Heart left ventricle (tissue), 16 donors: ENCODE data around the gene GIN1. TPM values are rescaled to one million over a fixed set of nuclear protein-coding genes. Genes with fewer than 3 reads are reported as not detected.

Source experiments
- ATAC-seq, 4 donors: fragments of 200-7000 bp; cut with Tn5 transposase; one replicate each; pipeline ENCODE4 v1.9.1; 2020 to 2022; ENCODE audit warnings: moderate library complexity in 4 of 4, mild to moderate bottlenecking in 3 of 4, moderate number of reproducible peaks in 1 of 4
- DNase-seq, 5 donors: peaks; one replicate each; pipeline ENCODE4 v3.0.0-alpha.2; 2020
- H3K27ac ChIP-seq, 12 donors: fragments of 200-600 bp; sonication (generic) in 4 of 12; one replicate each; pipeline versions ENCODE4 v1.5.0 to v1.8.0; 2016 to 2022; ENCODE audit warnings: mild to moderate bottlenecking in 2 of 12
- H3K27me3 ChIP-seq, 9 donors: fragments of 200-600 bp; sonication (generic) in 2 of 9; one replicate each; pipeline versions ENCODE4 v1.5.1 to v1.8.0; 2016 to 2022; ENCODE audit warnings: mild to moderate bottlenecking in 3 of 9
- H3K36me3 ChIP-seq, 9 donors: fragments of 200-600 bp; sonication (generic) in 2 of 9; one replicate each; pipeline versions ENCODE4 v1.5.0 to v1.8.0; 2018 to 2022; ENCODE audit warnings: mild to moderate bottlenecking in 2 of 9
- H3K4me1 ChIP-seq, 12 donors: fragments of 200-600 bp; sonication (generic) in 4 of 12; one replicate each; pipeline versions ENCODE4 v1.5.0 to v1.8.0; 2016 to 2022; ENCODE audit warnings: mild to moderate bottlenecking in 3 of 12
- H3K4me3 ChIP-seq, 12 donors: fragments of 200-600 bp; sonication (generic) in 4 of 12; one replicate each; pipeline versions ENCODE4 v1.5.0 to v1.8.0; 2017 to 2022; ENCODE audit warnings: mild to moderate bottlenecking in 9 of 12, moderate library complexity in 4 of 12
- H3K9me3 ChIP-seq, 12 donors: fragments of 200-600 bp; sonication (generic) in 4 of 12; one replicate each; pipeline versions ENCODE4 v1.5.0 to v1.8.0; 2016 to 2022; ENCODE audit warnings: mild to moderate bottlenecking in 1 of 12
- CTCF ChIP-seq, 12 donors: fragments of 200-600 bp; sonication (generic) in 4 of 12; IDR thresholded peaks; one replicate each; pipeline versions ENCODE4 v1.5.0 to v1.8.0; 2018 to 2022; ENCODE audit warnings: antibody characterized with exemption in 12 of 12, mild to moderate bottlenecking in 5 of 12
- POLR2A ChIP-seq, 2 donors: fragments of 450-650 bp; IDR thresholded peaks; one replicate each; pipeline ENCODE4 v1.6.1; 2017; ENCODE audit warnings: antibody characterized with exemption in 2 of 2, mild to moderate bottlenecking in 2 of 2, moderate library complexity in 2 of 2
- WGBS, 4 donors: extraction: QIAGEN DNeasy Blood & Tissue Kit in 2 of 4; methylation state at CpG; one replicate each; pipeline versions ENCODE4 v1.1.5 to v1.1.7; 2013 to 2018; 5-methylcytosine and 5-hydroxymethylcytosine counted together
- intact Hi-C, 10 donors: fragments of 100-400 bp; cut with DNase I; formaldehyde crosslinking; loops; one replicate each; pipeline versions ENCODE4 v1.11.1 to v1.14.2; 2022
- polyA plus RNA-seq, 2 donors: library from polyadenylated mRNA; stranded (reverse); fragments of 200-250 nt; gene quantifications; one replicate each; pipeline ENCODE4 v1.2.3, GENCODE V29; 2013
- total RNA-seq, 9 donors: library from RNA; depleted of rRNA in 2 of 9; stranded (reverse); fragments of >200 nt in 2 of 9; fragmentation: NEBNext Ultra II Directional in 3 of 9; extraction: Animal tissue kit (Norgen Biotek cat#: 25700) in 3 of 9; gene quantifications; one replicate each; pipeline versions ENCODE4 v1.1.0 to v1.2.4, GENCODE V29; 2016 to 2023
- donor health status: ischemic (EF 13 %, LVEDD 7.1; RV severe dilation, severe dysfunction).
- donor health status: healthy with polysubstance abuse.
- donor health status: DM: no; HTN: yes; CAD: no.
- donor health status: DM: no; HTN: no; CAD: no.
- donor health status: ischemic (EF 25% LVEDD 6.9; RV normal size, moderate dysfunction).
- donor health status: ischemic (EF 25% LVEDD 5.7; RV mildly dilated, moderate dysfunction).
- donor health status: healthy.
- donor health status: DM: yes; HTN: yes; CAD: no.
- donor health status: ischemic (EF 35%, LVEDD 5.7; RV mildly dilated, moderate dysfunction).
- donor health status: nonischemic (EF 11% LVEDD 7.7; RV severe dilation, severe dysfunction).
- donor health status: DM: yes; HTN: yes; CAD: no.
- donor health status: PGD.
- donor health status: ischemic (EF 29% LVEDD 5.4; RV normal size, mild dysfunction).
- donor health status: nonischemic (EF 23%, LVEDD 6.1; RV moderate dilation, normal function).

Gene GIN1
- total and polyA plus RNA-seq, 11 donors: 6.7 to 17.8 (median 12.1) TPM

GRCh38 chr5:103109277-103109676, 10.7 kb downstream of the GIN1 start:
- no peaks in the 10 kb centered on the region for H3K9me3 ChIP-seq
- TF ChIP-seq CTCF (IDR thresholded peaks at IDR 0.05): no peak
- TF ChIP-seq POLR2A (IDR thresholded peaks at IDR 0.05): no peak
- no peaks in the 10 kb centered on the region for H3K27me3 ChIP-seq
- peaks cover 0 to 36% (median 9%) of the 10 kb centered on the region in 9 donors for H3K36me3 ChIP-seq
- intact Hi-C loops: no loop called here
- H3K27ac ChIP-seq: no peak overlapping the region
- H3K4me1 ChIP-seq: peaks cover 0 to 16% (median 0%) of the 10 kb centered on the region in 12 donors
- WGBS, 4 donors: 82 to 87% (median 83%) methylated on average over 1 of the region's 1 CpG
- ATAC-seq (no peak), DNase-seq (no peak)
- no peak overlapping the region for H3K4me3 ChIP-seq

- no peak for ATAC-seq
Measured at GRCh38 chr5:103108086-103108485, 11.9 kb downstream of the GIN1 start.

GRCh38 chr5:103102234-103102633, 17.7 kb downstream of the GIN1 start:
- H3K4me1 ChIP-seq: no peaks in the 10 kb centered on the region
- no peaks in the 10 kb centered on the region for H3K27me3 ChIP-seq
- ATAC-seq (no peak), DNase-seq (no peak)
- H3K9me3 ChIP-seq: no peaks in the 10 kb centered on the region
- 82 to 100% (median 84%) methylated on average over 1 of the region's 1 CpG for WGBS, 4 donors
- H3K27ac ChIP-seq: no peak overlapping the region
- intact Hi-C loops: no loop called here
- no peak overlapping the region for H3K4me3 ChIP-seq
- no peak for TF ChIP-seq CTCF (IDR thresholded peaks at IDR 0.05)
- TF ChIP-seq POLR2A (IDR thresholded peaks at IDR 0.05): no peak
- peaks cover 0 to 75% (median 48%) of the 10 kb centered on the region in 9 donors for H3K36me3 ChIP-seq

More at GRCh38 chr5:103108086-103108485, 11.9 kb downstream of the GIN1 start:
- no peak overlapping the region for H3K27ac ChIP-seq
- no peak for TF ChIP-seq CTCF (IDR thresholded peaks at IDR 0.05)
- no peak for TF ChIP-seq POLR2A (IDR thresholded peaks at IDR 0.05)
- H3K27me3 ChIP-seq: no peaks in the 10 kb centered on the region
- peaks cover 0 to 16% (median 0%) of the 10 kb centered on the region in 12 donors for H3K4me1 ChIP-seq
- H3K36me3 ChIP-seq: peaks cover 0 to 48% (median 20%) of the 10 kb centered on the region in 9 donors
- H3K9me3 ChIP-seq: no peaks in the 10 kb centered on the region
- WGBS, 4 donors: 69 to 97% (median 83%) methylated on average over 2 of the region's 2 CpGs
- no peak for DNase-seq
- intact Hi-C loops: no loop called here
- no peak overlapping the region for H3K4me3 ChIP-seq

GRCh38 chr5:103101079-103101750, 18.7 kb downstream of the GIN1 start:
- WGBS, 4 donors: 85 to 88% (median 86%) methylated on average over 6 of the region's 6 CpGs
- Histone ChIP-seq H3K27ac (no peak overlapping the region), H3K4me3 (no peak overlapping the region), H3K4me1 (no peaks in the 10 kb centered on the region), H3K9me3 (no peaks in the 10 kb centered on the region), H3K36me3 (peaks cover 0 to 78% (median 57%) of the 10 kb centered on the region in 9 donors), H3K27me3 (no peaks in the 10 kb centered on the region)
- DNase-seq: no peak
- intact Hi-C loops: no loop called here
- no peak for TF ChIP-seq POLR2A (IDR thresholded peaks at IDR 0.05)
- TF ChIP-seq CTCF (IDR thresholded peaks at IDR 0.05): no peak
- ATAC-seq: no peak
